Keratinocyte (primary cell): Measurements from ENCODE around the gene SMIM12. TPM values are rescaled to one million over a fixed set of nuclear protein-coding genes. Genes with fewer than 3 reads are reported as not detected.

Source experiments
- DNase-seq: peaks from one replicate; pipeline ENCODE4 v3.0.0-alpha.2; 2011; ENCODE audit warnings: low read depth, missing footprints, low spot score
- FAIRE-seq: peaks from 2 replicates; lab custom pipeline; 2011; peaks lifted over from hg19 to GRCh38; lab: Jason Lieb, UNC
- H2AFZ ChIP-seq: 2 replicates; pipeline ENCODE4 v1.6.0; 2012; ENCODE audit warnings: low read length, control low read depth, inconsistent platforms; ENCODE audit not compliant: control insufficient read depth
- H3K27ac ChIP-seq: 2 replicates; pipeline ENCODE4 v1.5.1; 2011; ENCODE audit warnings: low read length; ENCODE audit not compliant: control insufficient read depth, insufficient read depth
- H3K27me3 ChIP-seq: 3 replicates; pipeline ENCODE4 v1.6.0; 2011; ENCODE audit warnings: low read length; ENCODE audit not compliant: control insufficient read depth, insufficient read depth; ENCODE audit errors: extremely low read depth
- H3K36me3 ChIP-seq, 2 experiments: 2 replicates in 1 of 2; 3 replicates in 1 of 2; pipeline ENCODE4 v1.5.1; 2011; ENCODE audit warnings: low read length in 2 of 2, mild to moderate bottlenecking in 1 of 2; ENCODE audit not compliant: control insufficient read depth in 2 of 2, insufficient read depth in 2 of 2; ENCODE audit errors: extremely low read depth in 1 of 2
- H3K4me1 ChIP-seq: 3 replicates; pipeline ENCODE4 v1.5.1; 2011; ENCODE audit warnings: low read length; ENCODE audit not compliant: control insufficient read depth, insufficient read depth; ENCODE audit errors: extremely low read depth
- H3K4me2 ChIP-seq: 3 replicates; pipeline ENCODE4 v1.6.0; 2011; ENCODE audit warnings: low read depth, low read length; ENCODE audit not compliant: control insufficient read depth, insufficient read depth; ENCODE audit errors: extremely low read depth
- H3K4me3 ChIP-seq, 3 experiments: fragments of 200-600 bp in 1 of 3; sonication (generic) in 1 of 3; 2 replicates in 2 of 3; 3 replicates in 1 of 3; pipeline ENCODE4 v1.5.1; 2011 to 2016; ENCODE audit warnings: low read length in 3 of 3, mild to moderate bottlenecking in 3 of 3, control low read depth in 2 of 3, inconsistent platforms in 1 of 3, low read depth in 1 of 3, mixed read lengths in 1 of 3, mixed run types in 1 of 3, moderate library complexity in 1 of 3; ENCODE audit not compliant: control insufficient read depth in 2 of 3, insufficient read depth in 2 of 3; ENCODE audit errors: extremely low read depth in 1 of 3
- H3K79me2 ChIP-seq: 2 replicates; pipeline ENCODE4 v1.6.0; 2012; ENCODE audit warnings: low read length; ENCODE audit not compliant: control insufficient read depth, insufficient read depth
- H3K9ac ChIP-seq: 3 replicates; pipeline ENCODE4 v1.6.0; 2011; ENCODE audit warnings: low read length; ENCODE audit not compliant: control insufficient read depth, insufficient read depth; ENCODE audit errors: extremely low read depth
- H3K9me1 ChIP-seq: 3 replicates; pipeline ENCODE4 v1.6.0; 2011; ENCODE audit warnings: low read length; ENCODE audit not compliant: control insufficient read depth, insufficient read depth; ENCODE audit errors: extremely low read depth
- H3K9me3 ChIP-seq: 2 replicates; pipeline ENCODE4 v1.5.1; 2012; ENCODE audit warnings: low read depth, low read length; ENCODE audit not compliant: control insufficient read depth
- H4K20me1 ChIP-seq: 3 replicates; pipeline ENCODE4 v1.6.0; 2011; ENCODE audit warnings: low read length; ENCODE audit not compliant: control insufficient read depth, insufficient read depth; ENCODE audit errors: extremely low read depth
- CTCF ChIP-seq, 3 experiments: IDR thresholded peaks in 1 of 3; conservative IDR thresholded peaks in 1 of 3; optimal IDR thresholded peaks in 1 of 3; 2 replicates in 2 of 3; 3 replicates in 1 of 3; pipeline versions ENCODE3 to v1.5.1; 2011; ENCODE audit warnings: low read length in 3 of 3, mild to moderate bottlenecking in 3 of 3, moderate library complexity in 2 of 3, control low read depth in 1 of 3, inconsistent platforms in 1 of 3; ENCODE audit not compliant: insufficient read depth in 2 of 3; ENCODE audit errors: extremely low read depth in 1 of 3
- EZH2 ChIP-seq: IDR thresholded peaks from one replicate; pipeline ENCODE4 v1.6.1; 2012; ENCODE audit warnings: inconsistent platforms, mild to moderate bottlenecking, low read length, moderate library complexity
- dilution Hi-C: fragments of 300-500 bp; cut with MboI; formaldehyde crosslinking; loops from one replicate; pipeline ENCODE4 v1.7.0; 2020; ENCODE audit warnings: low sequenced_read_pairs; ENCODE audit not compliant: extremely low pct_ligation_motif_present
- polyA plus RNA-seq, 5 experiments: library from polyadenylated mRNA; depleted of rRNA in 3 of 5; stranded (reverse) in 3 of 5; stranded (forward) in 1 of 5; unstranded in 1 of 5; fragments of >200 nt; gene quantifications; 1 replicate in 1 of 5; 2 replicates in 3 of 5; 3 replicates in 1 of 5; pipeline versions ENCODE4 v1.2.1 to v1.2.3, GENCODE V29; 2011 to 2012; ENCODE audit warnings: missing spikeins in 2 of 5, low read depth in 1 of 5, low replicate concordance in 1 of 5

Gene SMIM12
- polyA plus RNA-seq, 1 donor (not counting 4 experiments of a cell fraction or from before 2014, with no cell fraction given): 51.5 TPM

GRCh38 chr1:34904236-34905097 lies 44.9 kb upstream of the SMIM12 start:
- dilution Hi-C loops: no loop called here
- Histone ChIP-seq H3K4me3 (no peak overlapping the region), H3K36me3 (no peaks in the 10 kb centered on the region), H2AFZ (no peak overlapping the region), H3K27ac (no peak overlapping the region), H3K9me3 (no peaks in the 10 kb centered on the region), H3K9ac (no peak overlapping the region), H3K27me3 (no peaks in the 10 kb centered on the region), H3K4me1 (no peaks in the 10 kb centered on the region), H3K4me2 (no peak overlapping the region), H3K9me1 (no peaks in the 10 kb centered on the region), H3K79me2 (no peaks in the 10 kb centered on the region), H4K20me1 (peaks cover 2% of the 10 kb centered on the region)
- DNase-seq: no peak
- FAIRE-seq: no peak
- no peak for TF ChIP-seq CTCF (optimal IDR thresholded peaks at IDR 0.05 in 1 of 3, IDR thresholded peaks at IDR 0.05 in 1 of 3, conservative IDR thresholded peaks at IDR 0.05 in 1 of 3; ENCODE audit: extremely low read depth in 1 of 3, insufficient read depth in 2 of 3, low read length in 3 of 3)
- TF ChIP-seq EZH2: no peak

- no peaks in the 10 kb centered on the region for H3K4me1 ChIP-seq
- H3K27ac ChIP-seq: no peak overlapping the region
- H3K79me2 ChIP-seq: no peaks in the 10 kb centered on the region
- H3K36me3 ChIP-seq: no peaks in the 10 kb centered on the region
- no peak overlapping the region for H3K4me2 ChIP-seq
- no peaks in the 10 kb centered on the region for H4K20me1 ChIP-seq
- no peak overlapping the region for H2AFZ ChIP-seq
- no peaks in the 10 kb centered on the region for H3K27me3 ChIP-seq
- dilution Hi-C loops: no loop called here
- no peak overlapping the region for H3K4me3 ChIP-seq
- no peak overlapping the region for H3K9ac ChIP-seq
- FAIRE-seq: no peak
- TF ChIP-seq CTCF (optimal IDR thresholded peaks at IDR 0.05 in 1 of 3, IDR thresholded peaks at IDR 0.05 in 1 of 3, conservative IDR thresholded peaks at IDR 0.05 in 1 of 3; ENCODE audit: extremely low read depth in 1 of 3, insufficient read depth in 2 of 3, low read length in 3 of 3): no peak
- no peak for TF ChIP-seq EZH2
- H3K9me3 ChIP-seq: no peaks in the 10 kb centered on the region
- no peaks in the 10 kb centered on the region for H3K9me1 ChIP-seq
- no peak for DNase-seq
Observed at GRCh38 chr1:34901919-34902318, 42.4 kb upstream of the SMIM12 start.
